H1 (cell line): ENCODE data around the gene NSMCE3. TPM values are rescaled to one million over a fixed set of nuclear protein-coding genes. Genes with fewer than 3 reads are reported as not detected.

Experiments
- CTCF ChIA-PET: fragments of 300-600 bp; sonication (Branson Sonifier 250); formaldehyde crosslinking; loops from one replicate; lab custom pipeline; 2021; ENCODE audit not compliant: partially characterized antibody; lab: Charles Lee
- POLR2A ChIA-PET: fragments of 300-600 bp; sonication (Branson Sonifier 250); formaldehyde crosslinking; loops from one replicate; lab custom pipeline; 2021; ENCODE audit warnings: inconsistent platforms; ENCODE audit not compliant: partially characterized antibody; lab: Charles Lee
- DNase-seq, 2 experiments: peaks; one replicate each; pipeline versions ENCODE4 v3.0.0 to v3.0.0-alpha.2; 2010 to 2022; ENCODE audit warnings: low spot score in 2 of 2, low read depth in 1 of 2, mixed read lengths in 1 of 2
- FAIRE-seq: peaks from 2 replicates; lab custom pipeline; 2011; peaks lifted over from hg19 to GRCh38; lab: Jason Lieb, UNC
- H2AFZ ChIP-seq: 2 replicates; pipeline ENCODE4 v1.8.1; 2012; ENCODE audit warnings: low read length, inconsistent platforms
- H2AK5ac ChIP-seq: 2 replicates; pipeline ENCODE4 v1.6.1; 2013; ENCODE audit warnings: low read depth, low read length
- H2BK120ac ChIP-seq: replicated peaks from 2 replicates; pipeline ENCODE3; 2013; ENCODE audit warnings: low read depth, low read length, inconsistent platforms
- H2BK12ac ChIP-seq: 2 replicates; pipeline ENCODE4 v1.6.1; 2013; ENCODE audit warnings: low read depth, low read length
- H2BK15ac ChIP-seq: 2 replicates; pipeline ENCODE4 v1.6.1; 2013; ENCODE audit warnings: low read length
- H2BK20ac ChIP-seq: 2 replicates; pipeline ENCODE4 v1.6.1; 2013; ENCODE audit warnings: low read length
- H2BK5ac ChIP-seq: 2 replicates; pipeline ENCODE4 v1.6.1; 2013; ENCODE audit warnings: low read depth, low read length
- H3K14ac ChIP-seq: 2 replicates; pipeline ENCODE4 v1.6.1; 2013; ENCODE audit warnings: inconsistent platforms; ENCODE audit not compliant: insufficient read length
- H3K18ac ChIP-seq: 2 replicates; pipeline ENCODE4 v1.6.1; 2013; ENCODE audit warnings: low read length; ENCODE audit errors: extremely low read depth
- H3K23ac ChIP-seq: 2 replicates; pipeline ENCODE4 v1.6.1; 2013; ENCODE audit warnings: inconsistent platforms; ENCODE audit not compliant: insufficient read length
- H3K23me2 ChIP-seq: 2 replicates; pipeline ENCODE4 v1.6.1; 2013; ENCODE audit warnings: low read depth, low read length
- H3K27ac ChIP-seq: 2 replicates; pipeline ENCODE4 v1.6.1; 2011; ENCODE audit warnings: low read depth, low read length, inconsistent platforms
- H3K27me3 ChIP-seq, 4 experiments: replicated peaks in 1 of 4; 1 replicate in 1 of 4; 2 replicates in 3 of 4; pipeline versions ENCODE4 v1.6.1 to v1.8.1; 2011 to 2013; ENCODE audit warnings: low read length in 3 of 4, mild to moderate bottlenecking in 3 of 4, inconsistent platforms in 2 of 4, mixed read lengths in 2 of 4, moderate library complexity in 1 of 4; ENCODE audit not compliant: control insufficient read depth in 3 of 4, insufficient read depth in 3 of 4; ENCODE audit errors: extremely low read depth in 1 of 4
- H3K36me3 ChIP-seq, 4 experiments: 2 replicates each; pipeline versions ENCODE4 v1.6.1 to v1.8.1; 2011 to 2013; ENCODE audit warnings: mild to moderate bottlenecking in 4 of 4, low read length in 3 of 4, moderate library complexity in 2 of 4, control low read depth in 1 of 4, inconsistent platforms in 1 of 4; ENCODE audit not compliant: insufficient read depth in 4 of 4, control insufficient read depth in 2 of 4
- H3K4ac ChIP-seq: replicated peaks from 2 replicates; pipeline ENCODE3; 2013; ENCODE audit warnings: low read length, low read depth, mixed read lengths, inconsistent platforms; ENCODE audit not compliant: insufficient read length
- H3K4me1 ChIP-seq, 4 experiments: replicated peaks in 1 of 4; 1 replicate in 1 of 4; 2 replicates in 3 of 4; pipeline versions ENCODE4 v1.6.1 to v1.8.1; 2011 to 2013; ENCODE audit warnings: low read length in 3 of 4, inconsistent platforms in 2 of 4, mixed read lengths in 1 of 4; ENCODE audit not compliant: insufficient read depth in 4 of 4, control insufficient read depth in 3 of 4
- H3K4me2 ChIP-seq, 2 experiments: 2 replicates each; pipeline versions ENCODE4 v1.6.1 to v1.8.1; 2011 to 2013; ENCODE audit warnings: low read depth in 2 of 2, low read length in 2 of 2, control low read depth in 1 of 2, inconsistent platforms in 1 of 2, mild to moderate bottlenecking in 1 of 2; ENCODE audit not compliant: insufficient read depth in 1 of 2
- H3K4me3 ChIP-seq, 4 experiments: fragments of 200-600, 300-600 bp in 1 of 4; sonication (generic), shearing (Covaris generic), sonication (Bioruptor Twin) in 1 of 4; 2 replicates each; pipeline versions ENCODE4 v1.5.1 to v1.8.1; 2011 to 2016; ENCODE audit warnings: low read length in 4 of 4, low read depth in 3 of 4, control low read depth in 2 of 4, inconsistent platforms in 2 of 4, mild to moderate bottlenecking in 2 of 4, mixed read lengths in 1 of 4, moderate library complexity in 1 of 4; ENCODE audit not compliant: insufficient read depth in 2 of 4; ENCODE audit errors: extremely low read depth in 1 of 4
- H3K56ac ChIP-seq: replicated peaks from 2 replicates; pipeline ENCODE3; 2013; ENCODE audit warnings: low read depth, mild to moderate bottlenecking, mixed read lengths, low read length, inconsistent platforms; ENCODE audit not compliant: insufficient read length
- H3K79me1 ChIP-seq: 2 replicates; pipeline ENCODE4 v1.6.1; 2013; ENCODE audit warnings: low read depth, low read length, control low read depth
- H3K79me2 ChIP-seq, 2 experiments: 2 replicates each; pipeline versions ENCODE4 v1.6.1 to v1.8.1; 2012 to 2013; ENCODE audit warnings: low read length in 2 of 2, mild to moderate bottlenecking in 2 of 2, inconsistent platforms in 1 of 2; ENCODE audit not compliant: insufficient read depth in 2 of 2, control insufficient read depth in 1 of 2
- H3K9ac ChIP-seq, 4 experiments: replicated peaks in 1 of 4; 1 replicate in 1 of 4; 2 replicates in 3 of 4; pipeline versions ENCODE4 v1.6.1 to v1.8.1; 2011 to 2013; ENCODE audit warnings: low read depth in 3 of 4, low read length in 3 of 4, control low read depth in 2 of 4, mild to moderate bottlenecking in 2 of 4, moderate library complexity in 2 of 4, inconsistent platforms in 1 of 4; ENCODE audit errors: extremely low read depth in 1 of 4
- H3K9me3 ChIP-seq, 2 experiments: 2 replicates each; pipeline versions ENCODE4 v1.6.1 to v1.8.1; 2012 to 2013; ENCODE audit warnings: mild to moderate bottlenecking in 2 of 2, moderate library complexity in 2 of 2, control low read depth in 1 of 2, inconsistent platforms in 1 of 2, low read depth in 1 of 2, low read length in 1 of 2, mixed read lengths in 1 of 2; ENCODE audit not compliant: insufficient read depth in 2 of 2
- H4K20me1 ChIP-seq, 2 experiments: replicated peaks in 1 of 2; 2 replicates each; pipeline versions ENCODE3 to v1.8.1; 2011 to 2013; ENCODE audit warnings: inconsistent platforms in 2 of 2, low read length in 2 of 2, mild to moderate bottlenecking in 1 of 2; ENCODE audit not compliant: insufficient read depth in 2 of 2, control insufficient read depth in 1 of 2
- H4K5ac ChIP-seq: 2 replicates; pipeline ENCODE4 v1.6.1; 2013; ENCODE audit warnings: low read length, low read depth, mixed read lengths, inconsistent platforms; ENCODE audit not compliant: insufficient read length
- H4K8ac ChIP-seq: 2 replicates; pipeline ENCODE4 v1.8.0; 2013; ENCODE audit warnings: mild to moderate bottlenecking, moderate library complexity, low read length, inconsistent platforms; ENCODE audit not compliant: insufficient read depth; ENCODE audit errors: extremely low read depth
- H4K91ac ChIP-seq: replicated peaks from 2 replicates; pipeline ENCODE3; 2013; ENCODE audit warnings: low read length, mixed read lengths, inconsistent platforms; ENCODE audit not compliant: insufficient read length
- BRCA1 ChIP-seq: IDR thresholded peaks from 2 replicates; pipeline ENCODE4 v1.6.1; 2012; ENCODE audit warnings: low read depth, low read length, improper control_type of control experiment
- CEBPB ChIP-seq: IDR thresholded peaks from 2 replicates; pipeline ENCODE4 v1.6.1; 2012; ENCODE audit warnings: low read depth, low read length
- CHD1 ChIP-seq: IDR thresholded peaks from 2 replicates; pipeline ENCODE4 v1.6.1; 2012; ENCODE audit warnings: low read depth, low read length, improper control_type of control experiment
- CREB1 ChIP-seq: IDR thresholded peaks from 2 replicates; pipeline ENCODE4 v1.6.1; 2012; ENCODE audit warnings: inconsistent platforms
- SRF ChIP-seq: IDR thresholded peaks from 2 replicates; pipeline ENCODE4 v1.6.1; 2011; ENCODE audit warnings: mild to moderate bottlenecking, low read depth, low read length, moderate library complexity
- WGBS, 2 experiments: shearing (Covaris generic) in 1 of 2; methylation state at CpG; one replicate each; pipeline versions ENCODE4 v1.1.6 to v1.1.7; 2013 to 2015; ENCODE audit warnings: low lambda C conversion rate in 2 of 2, mixed read lengths in 2 of 2, inconsistent platforms in 1 of 2, low coverage in 1 of 2, missing lambda C conversion rate in 1 of 2; ENCODE audit not compliant: insufficient replicate concordance in 2 of 2, insufficient coverage in 1 of 2, insufficient read length in 1 of 2; ENCODE audit errors: extremely low coverage in 1 of 2, missing lambda C conversion rate in 1 of 2; 5-methylcytosine and 5-hydroxymethylcytosine counted together
- polyA plus RNA-seq, 7 experiments: library from polyadenylated mRNA; depleted of rRNA in 3 of 7; stranded (reverse) in 5 of 7; unstranded in 2 of 7; fragments of >200 nt in 5 of 7; fragments of 200-250 nt in 2 of 7; gene quantifications; 1 replicate in 5 of 7; 2 replicates in 1 of 7; 4 replicates in 1 of 7; pipeline versions ENCODE4 v1.2.1 to v1.2.3, GENCODE V29; 2011 to 2013; ENCODE audit warnings: missing spikeins in 2 of 7, mixed read lengths in 2 of 7
- total RNA-seq: library from RNA; stranded (reverse); fragmentation: NEBNext Ultra II Directional; extraction: Animal tissue kit (Norgen Biotek cat#: 25700); gene quantifications from 2 replicates; pipeline ENCODE4 v1.2.1, GENCODE V29; 2021

The NSMCE3 gene
- total and polyA plus RNA-seq, 2 of the 8 experiments (the other 6 are each of a cell fraction or from before 2014, with no cell fraction given): 4.3 to 6.7 TPM

GRCh38 chr15:29312387-29312786 is 42.8 kb upstream of the NSMCE3 start:
- no peak overlapping the region for H2BK12ac ChIP-seq
- POLR2A ChIA-PET: no interaction called here
- no peak overlapping the region for H3K4ac ChIP-seq
- DNase-seq: no peak
- TF ChIP-seq CEBPB (peak; percentile 14; the same call in 1 of the 2 replicates), BRCA1 (no peak), CREB1 (no peak), SRF (peak; percentile 76), CHD1 (no peak)
- TF ChIP-seq, all 59 proteins: peak for 2
- H3K23ac ChIP-seq: no peak overlapping the region
- H4K8ac ChIP-seq: no peak overlapping the region
- FAIRE-seq: no peak
- H3K27ac ChIP-seq: no peak overlapping the region
- H3K14ac ChIP-seq: no peak overlapping the region
- H3K23me2 ChIP-seq: no peaks in the 10 kb centered on the region
- H3K79me2 ChIP-seq: no peaks in the 10 kb centered on the region
- H3K9me3 ChIP-seq: no peaks in the 10 kb centered on the region
- no peak overlapping the region for H4K5ac ChIP-seq
- H4K20me1 ChIP-seq: no peaks in the 10 kb centered on the region
- CTCF ChIA-PET: no interaction called here
- no peak overlapping the region for H2AFZ ChIP-seq
- no peak overlapping the region for H2BK120ac ChIP-seq
- H3K79me1 ChIP-seq: no peaks in the 10 kb centered on the region
- H2BK5ac ChIP-seq: no peak overlapping the region
- H3K4me2 ChIP-seq: no peak overlapping the region
- H2AK5ac ChIP-seq: no peak overlapping the region
- no peaks in the 10 kb centered on the region for H3K36me3 ChIP-seq
- no peak overlapping the region for H2BK20ac ChIP-seq
- H3K18ac ChIP-seq: no peak overlapping the region
- H3K27me3 ChIP-seq: no peaks in the 10 kb centered on the region
- H3K4me1 ChIP-seq: no peaks in the 10 kb centered on the region; a peak in 1 of 7 replicates
- H3K9ac ChIP-seq: no peak overlapping the region
- no peak overlapping the region for H3K4me3 ChIP-seq
- 87% methylated on average over 2 of the region's 2 CpGs; no CpG with 5 or more reads in 1 of the 2 experiments for WGBS, 2 experiments
- H2BK15ac ChIP-seq: no peak overlapping the region
- H3K56ac ChIP-seq: no peak overlapping the region
- H4K91ac ChIP-seq: no peak overlapping the region
